Testis (tissue), 3 donors: ENCODE results near the gene DUSP6. TPM values are rescaled to one million over a fixed set of nuclear protein-coding genes. Genes with fewer than 3 reads are reported as not detected.

ENCODE experiments used
- DNase-seq: peaks from one replicate; pipeline ENCODE4 v3.0.0-alpha.2; 2019
- H3K27ac ChIP-seq, 2 donors: fragments of 200-600 bp; sonication (generic); one replicate each; pipeline ENCODE4 v1.5.1; 2019
- H3K27me3 ChIP-seq: fragments of 200-600 bp; sonication (generic); one replicate; pipeline ENCODE4 v1.5.1; 2019
- H3K36me3 ChIP-seq: fragments of 200-600 bp; sonication (generic); one replicate; pipeline ENCODE4 v1.5.1; 2017; ENCODE audit warnings: low read depth; ENCODE audit errors: missing control alignments
- H3K4me1 ChIP-seq: fragments of 200-600 bp; sonication (generic); one replicate; pipeline ENCODE4 v1.5.1; 2019
- H3K4me3 ChIP-seq, 2 donors: fragments of 200-600 bp; sonication (generic); one replicate each; pipeline ENCODE4 v1.5.1; 2017 to 2019
- H3K9me3 ChIP-seq: fragments of 200-600 bp; sonication (generic); one replicate; pipeline ENCODE4 v1.5.1; 2017
- POLR2A ChIP-seq: fragments of 450-650 bp; IDR thresholded peaks from one replicate; pipeline ENCODE4 v1.6.1; 2017; ENCODE audit warnings: antibody characterized with exemption, mild to moderate bottlenecking, moderate library complexity
- WGBS, 2 donors: methylation state at CpG; one replicate each; pipeline ENCODE4 v1.1.5; 2018; 5-methylcytosine and 5-hydroxymethylcytosine counted together
- intact Hi-C: fragments of 100-400 bp; cut with DNase I; formaldehyde crosslinking; loops from one replicate; pipeline ENCODE4 v1.15.1; 2023; ENCODE audit warnings: low total_unique reads
- polyA plus RNA-seq: library from polyadenylated mRNA; stranded (reverse); fragments of 350-450 nt; fragmentation: Illumina TruSeq; extraction: RNeasy Lipid Tissue Mini Kit (QIAGEN cat#74804); gene quantifications from one replicate; pipeline ENCODE4 v1.2.3, GENCODE V29; 2014; ENCODE audit warnings: low read depth, low replicate concordance; ENCODE audit not compliant: insufficient read depth
- total RNA-seq, 2 donors: library from RNA; depleted of rRNA; stranded (reverse); fragments of >200 nt; gene quantifications; one replicate each; pipeline ENCODE4 v1.2.3, GENCODE V29; 2016
- TF ChIP-seq, protein P1 (sequence below), 3 experiments: fragments of 450-650 bp in 2 of 3; fragments of 200-600 bp in 1 of 3; sonication (generic) in 1 of 3; IDR thresholded peaks; one replicate each; pipeline ENCODE4 v1.5.1; 2016 to 2019; ENCODE audit warnings: antibody characterized with exemption in 3 of 3, mild to moderate bottlenecking in 2 of 3, moderate library complexity in 1 of 3

The DUSP6 gene
- total and polyA plus RNA-seq, 3 donors from 2014 or later = 10.9 to 17.2 (median 15.1) TPM

GRCh38 chr12:89345376-89345775, 6.9 kb downstream of the DUSP6 start:
- no peaks in the 10 kb centered on the region for H3K4me1 ChIP-seq
- H3K9me3 ChIP-seq = no peaks in the 10 kb centered on the region
- intact Hi-C loops = no loop called here
- 74 to 78% methylated on average over 3 of the region's 3 CpGs for WGBS, 2 donors
- TF ChIP-seq, protein P1, sequence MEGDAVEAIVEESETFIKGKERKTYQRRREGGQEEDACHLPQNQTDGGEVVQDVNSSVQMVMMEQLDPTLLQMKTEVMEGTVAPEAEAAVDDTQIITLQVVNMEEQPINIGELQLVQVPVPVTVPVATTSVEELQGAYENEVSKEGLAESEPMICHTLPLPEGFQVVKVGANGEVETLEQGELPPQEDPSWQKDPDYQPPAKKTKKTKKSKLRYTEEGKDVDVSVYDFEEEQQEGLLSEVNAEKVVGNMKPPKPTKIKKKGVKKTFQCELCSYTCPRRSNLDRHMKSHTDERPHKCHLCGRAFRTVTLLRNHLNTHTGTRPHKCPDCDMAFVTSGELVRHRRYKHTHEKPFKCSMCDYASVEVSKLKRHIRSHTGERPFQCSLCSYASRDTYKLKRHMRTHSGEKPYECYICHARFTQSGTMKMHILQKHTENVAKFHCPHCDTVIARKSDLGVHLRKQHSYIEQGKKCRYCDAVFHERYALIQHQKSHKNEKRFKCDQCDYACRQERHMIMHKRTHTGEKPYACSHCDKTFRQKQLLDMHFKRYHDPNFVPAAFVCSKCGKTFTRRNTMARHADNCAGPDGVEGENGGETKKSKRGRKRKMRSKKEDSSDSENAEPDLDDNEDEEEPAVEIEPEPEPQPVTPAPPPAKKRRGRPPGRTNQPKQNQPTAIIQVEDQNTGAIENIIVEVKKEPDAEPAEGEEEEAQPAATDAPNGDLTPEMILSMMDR (IDR thresholded peaks at IDR 0.05) = no peak
- no peak for TF ChIP-seq POLR2A
- H3K4me3 ChIP-seq = no peak overlapping the region
- DNase-seq = no peak
- no peaks in the 10 kb centered on the region for H3K27me3 ChIP-seq
- H3K27ac ChIP-seq = no peak overlapping the region
- no peaks in the 10 kb centered on the region for H3K36me3 ChIP-seq

DNA sequence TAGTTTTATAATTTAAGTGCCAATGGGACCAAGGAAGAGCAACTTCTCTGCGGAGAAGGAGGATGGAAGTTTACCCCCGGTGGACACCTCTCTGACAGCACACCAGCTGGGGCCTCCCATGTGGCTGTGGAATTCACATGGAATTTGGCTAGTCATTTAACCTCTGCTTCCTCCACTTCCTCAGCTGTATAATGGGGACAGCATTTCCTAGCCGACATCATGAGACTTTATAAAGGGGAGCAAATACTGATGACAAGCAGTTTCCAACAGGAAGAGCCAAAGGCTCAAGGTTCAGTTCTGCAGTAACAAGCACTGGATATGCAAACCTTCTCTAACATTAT, 7.5 kb downstream of the DUSP6 start:
- intact Hi-C loops = no loop called here
- no peaks in the 10 kb centered on the region for H3K4me1 ChIP-seq

DNA sequence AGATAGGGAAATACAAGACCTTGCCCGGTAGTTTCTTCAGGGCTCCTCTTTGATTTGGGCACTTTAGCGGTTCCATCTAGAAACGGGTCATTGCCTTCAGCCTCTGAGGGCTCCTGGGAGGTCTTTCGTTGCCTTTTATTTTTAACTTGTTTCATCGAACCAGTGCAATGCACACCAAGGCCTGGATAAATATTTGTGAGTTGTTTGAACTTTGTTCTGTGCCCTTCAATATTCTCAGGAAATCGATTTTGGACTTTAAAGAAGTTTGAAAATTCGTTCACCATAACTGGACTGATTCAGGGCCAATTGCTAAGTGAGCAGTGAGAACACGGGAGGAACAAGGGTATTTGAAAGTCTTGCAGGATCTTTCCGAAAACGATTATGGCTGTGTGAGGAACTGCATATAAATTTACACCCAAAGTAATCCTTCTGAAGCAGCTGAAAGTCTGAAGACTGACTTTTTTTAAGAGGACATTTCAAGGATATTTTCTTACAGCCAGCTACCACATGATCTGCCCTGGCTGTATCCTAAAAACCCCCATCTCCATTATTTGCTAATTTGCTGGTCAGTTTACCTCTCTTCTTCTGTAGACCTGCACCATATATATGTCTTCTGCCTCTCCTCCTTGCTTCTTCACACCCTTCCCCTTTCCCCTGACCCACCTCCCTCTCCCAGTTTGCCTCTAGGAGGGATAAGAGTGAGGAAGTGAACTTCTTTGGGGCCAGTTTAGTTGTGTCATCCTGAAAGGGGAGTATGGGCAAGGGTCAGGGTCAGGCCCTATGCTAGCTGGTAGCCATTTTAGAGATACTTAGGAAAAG, 8.0 kb downstream of the DUSP6 start:
- Histone ChIP-seq H3K27ac (no peak overlapping the region), H3K36me3 (no peaks in the 10 kb centered on the region), H3K4me3 (no peak overlapping the region), H3K9me3 (no peaks in the 10 kb centered on the region), H3K27me3 (no peaks in the 10 kb centered on the region), H3K4me1 (no peaks in the 10 kb centered on the region)
- TF ChIP-seq, protein P1 (IDR thresholded peaks at IDR 0.05) = no peak
- no peak for TF ChIP-seq POLR2A
- DNase-seq = no peak
- intact Hi-C loops = no loop called here
- WGBS, 2 donors = 59 to 65% methylated on average over 10 of the region's 10 CpGs

More for the DNA sequence above, 7.5 kb downstream of the DUSP6 start:
- DNase-seq = no peak
- Histone ChIP-seq H3K36me3 (no peaks in the 10 kb centered on the region), H3K27me3 (no peaks in the 10 kb centered on the region), H3K27ac (no peak overlapping the region), H3K4me3 (no peak overlapping the region), H3K9me3 (no peaks in the 10 kb centered on the region)
- TF ChIP-seq POLR2A = no peak
- TF ChIP-seq, protein P1 (IDR thresholded peaks at IDR 0.05) = no peak
- WGBS, 2 donors = 50 to 84% methylated on average over 1 to 3 of the region's 3 CpGs

DNA sequence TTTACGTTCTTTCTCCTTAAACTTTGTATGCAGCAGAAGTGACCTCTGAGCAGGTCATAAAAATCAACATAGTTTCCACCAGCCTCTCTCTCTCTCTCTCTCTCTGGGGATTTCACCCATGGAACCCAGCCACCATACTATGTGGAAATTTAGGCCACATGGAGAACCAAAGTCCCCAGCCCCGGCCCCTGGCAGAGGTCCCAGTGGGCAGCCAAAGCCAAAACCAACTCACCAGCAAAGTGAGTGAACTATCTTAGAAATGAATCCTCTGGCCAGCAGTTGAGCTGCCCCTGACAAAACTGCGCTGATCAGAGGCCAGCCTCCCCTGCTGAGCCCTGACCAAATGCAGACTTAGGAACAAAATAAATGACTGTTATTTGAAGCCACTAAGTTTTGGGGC, 9.2 kb downstream of the DUSP6 start:
- intact Hi-C loops = no loop called here
- TF ChIP-seq, protein P1 (IDR thresholded peaks at IDR 0.05) = no peak
- no peak for TF ChIP-seq POLR2A
- H3K4me3 ChIP-seq = no peak overlapping the region
- no peaks in the 10 kb centered on the region for H3K9me3 ChIP-seq
- WGBS, 2 donors = 28 to 48% methylated on average over 3 of the region's 3 CpGs
- no peak for DNase-seq
- no peaks in the 10 kb centered on the region for H3K4me1 ChIP-seq
- no peaks in the 10 kb centered on the region for H3K27me3 ChIP-seq
- no peak overlapping the region for H3K27ac ChIP-seq
- H3K36me3 ChIP-seq = no peaks in the 10 kb centered on the region

- no peak overlapping the region for H3K4me3 ChIP-seq
- no peaks in the 10 kb centered on the region for H3K4me1 ChIP-seq
- H3K36me3 ChIP-seq = no peaks in the 10 kb centered on the region
- no peak overlapping the region for H3K27ac ChIP-seq
- intact Hi-C loops = no loop called here
- 92 to 95% methylated on average over 1 of the region's 1 CpG for WGBS, 2 donors
- no peaks in the 10 kb centered on the region for H3K27me3 ChIP-seq
- DNase-seq = no peak
- no peak for TF ChIP-seq POLR2A
- TF ChIP-seq, protein P1 (IDR thresholded peaks at IDR 0.05) = no peak
- H3K9me3 ChIP-seq = no peaks in the 10 kb centered on the region
Observed at GRCh38 chr12:89340861-89341260, 11.4 kb downstream of the DUSP6 start.
